ENCODE measurements around the gene MYBBP1A. TPM values are rescaled to one million over a fixed set of nuclear protein-coding genes. Genes with fewer than 3 reads are reported as not detected.

The MYBBP1A gene
- total RNA-seq, 1 donor from 2014 or later, result 38.8 TPM

DNA sequence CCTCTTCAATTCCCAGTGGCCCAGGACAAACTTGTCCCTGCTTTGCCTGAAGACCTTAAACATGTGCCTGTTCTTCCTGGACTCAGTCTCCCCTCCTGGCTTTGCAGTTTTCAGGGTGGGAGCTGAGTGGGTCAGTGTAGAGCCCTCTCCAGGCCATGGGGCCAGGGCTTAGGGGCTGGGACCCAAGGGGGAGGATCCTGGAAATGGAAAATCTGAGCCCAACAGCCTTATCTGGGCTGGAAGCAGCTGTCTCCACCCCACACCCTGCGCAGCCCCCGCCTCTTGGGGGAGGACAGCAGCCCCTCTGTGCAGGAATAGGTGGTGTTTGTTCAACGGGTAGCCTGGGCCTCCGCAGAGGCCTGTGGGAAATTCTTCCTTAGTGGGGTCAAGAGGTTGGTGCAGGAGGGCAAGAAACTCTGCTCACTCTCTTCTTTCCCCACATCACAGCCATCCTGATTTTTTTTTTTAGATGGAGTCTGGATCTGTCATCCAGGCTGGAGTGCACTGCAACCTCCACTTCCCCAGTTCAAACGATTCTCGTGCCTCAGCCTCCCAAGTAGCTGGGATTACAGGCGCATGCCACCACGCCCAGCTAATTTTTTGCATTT, 22.3 kb upstream of the MYBBP1A start:
- Histone ChIP-seq H3K36me3 (no peaks in the 10 kb centered on the region), H3K27me3 (ENCODE audit: low read depth) (peaks cover 12% of the 10 kb centered on the region), H3K27ac (no peak overlapping the region), H3K4me3 (no peak overlapping the region), H3K9me3 (no peaks in the 10 kb centered on the region), H3K4me1 (peaks cover 4% of the 10 kb centered on the region)
- no peak for ATAC-seq
- intact Hi-C loops (cut with DNase I), result no loop called here
- TF ChIP-seq, protein P1, sequence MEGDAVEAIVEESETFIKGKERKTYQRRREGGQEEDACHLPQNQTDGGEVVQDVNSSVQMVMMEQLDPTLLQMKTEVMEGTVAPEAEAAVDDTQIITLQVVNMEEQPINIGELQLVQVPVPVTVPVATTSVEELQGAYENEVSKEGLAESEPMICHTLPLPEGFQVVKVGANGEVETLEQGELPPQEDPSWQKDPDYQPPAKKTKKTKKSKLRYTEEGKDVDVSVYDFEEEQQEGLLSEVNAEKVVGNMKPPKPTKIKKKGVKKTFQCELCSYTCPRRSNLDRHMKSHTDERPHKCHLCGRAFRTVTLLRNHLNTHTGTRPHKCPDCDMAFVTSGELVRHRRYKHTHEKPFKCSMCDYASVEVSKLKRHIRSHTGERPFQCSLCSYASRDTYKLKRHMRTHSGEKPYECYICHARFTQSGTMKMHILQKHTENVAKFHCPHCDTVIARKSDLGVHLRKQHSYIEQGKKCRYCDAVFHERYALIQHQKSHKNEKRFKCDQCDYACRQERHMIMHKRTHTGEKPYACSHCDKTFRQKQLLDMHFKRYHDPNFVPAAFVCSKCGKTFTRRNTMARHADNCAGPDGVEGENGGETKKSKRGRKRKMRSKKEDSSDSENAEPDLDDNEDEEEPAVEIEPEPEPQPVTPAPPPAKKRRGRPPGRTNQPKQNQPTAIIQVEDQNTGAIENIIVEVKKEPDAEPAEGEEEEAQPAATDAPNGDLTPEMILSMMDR (IDR thresholded peaks at IDR 0.05), result no peak
- no peak for DNase-seq

DNA sequence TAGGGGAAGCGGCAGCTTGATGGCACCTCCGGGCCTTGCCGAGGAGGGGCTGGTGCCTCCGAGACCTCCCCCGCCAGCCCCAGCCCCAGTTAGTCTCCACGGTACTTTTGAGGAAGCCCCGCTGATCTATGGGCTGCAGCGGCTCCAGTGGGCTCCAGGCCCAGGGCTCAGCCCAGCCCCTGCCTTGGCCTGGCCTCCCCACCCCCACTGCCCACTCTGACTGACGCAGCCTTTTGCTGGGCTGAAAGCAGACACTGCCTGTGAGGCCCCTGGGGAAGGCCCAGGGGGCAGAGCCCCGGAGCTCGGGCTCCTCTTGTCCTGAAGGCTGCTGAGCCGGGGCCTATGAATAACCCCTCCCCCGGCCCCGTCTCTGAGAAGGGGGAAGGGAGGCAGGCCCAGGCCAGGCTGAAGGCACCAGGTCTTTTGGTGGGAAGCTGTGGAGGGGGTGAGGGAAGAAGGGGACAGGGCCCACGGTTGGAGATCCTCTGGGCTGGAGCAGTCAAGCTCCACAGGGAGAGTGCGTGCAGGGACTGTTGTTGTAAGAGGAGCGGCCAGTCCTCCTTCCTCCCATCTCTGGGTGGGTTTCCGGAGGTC, 21.6 kb upstream of the MYBBP1A start:
- H3K9me3 ChIP-seq, result no peaks in the 10 kb centered on the region
- H3K4me3 ChIP-seq, result no peak overlapping the region
- TF ChIP-seq, protein P1 (IDR thresholded peaks at IDR 0.05), result no peak
- no peak overlapping the region for H3K27ac ChIP-seq
- ATAC-seq, result peak in 1 of 2 donors; percentile 11
- intact Hi-C loops (cut with DNase I), result no loop called here
- H3K4me1 ChIP-seq, result peaks cover 4% of the 10 kb centered on the region
- no peak for DNase-seq
- H3K36me3 ChIP-seq, result no peaks in the 10 kb centered on the region
- peaks cover 6% of the 10 kb centered on the region for H3K27me3 ChIP-seq (ENCODE audit: low read depth)

DNA sequence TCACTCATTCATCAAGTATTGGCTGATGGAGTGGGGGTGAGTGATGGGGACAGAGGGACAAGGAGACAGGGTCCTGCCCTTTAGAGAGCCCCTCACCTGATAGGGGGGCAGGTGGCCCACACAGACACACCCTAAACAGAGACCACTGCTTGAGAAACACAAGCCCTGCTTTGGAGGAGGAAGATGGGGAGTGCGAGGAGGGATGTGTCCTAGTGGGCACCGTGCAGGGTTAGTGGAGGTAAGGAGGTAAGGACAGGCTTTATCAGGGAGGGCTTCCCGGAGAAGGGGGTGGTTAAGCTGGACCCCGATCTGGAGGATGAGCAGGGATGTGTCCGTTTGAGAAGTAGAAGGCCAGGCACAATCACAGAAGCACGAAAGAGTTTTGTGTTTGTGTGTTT, 21.0 kb upstream of the MYBBP1A start:
- no peak for ATAC-seq

DNA sequence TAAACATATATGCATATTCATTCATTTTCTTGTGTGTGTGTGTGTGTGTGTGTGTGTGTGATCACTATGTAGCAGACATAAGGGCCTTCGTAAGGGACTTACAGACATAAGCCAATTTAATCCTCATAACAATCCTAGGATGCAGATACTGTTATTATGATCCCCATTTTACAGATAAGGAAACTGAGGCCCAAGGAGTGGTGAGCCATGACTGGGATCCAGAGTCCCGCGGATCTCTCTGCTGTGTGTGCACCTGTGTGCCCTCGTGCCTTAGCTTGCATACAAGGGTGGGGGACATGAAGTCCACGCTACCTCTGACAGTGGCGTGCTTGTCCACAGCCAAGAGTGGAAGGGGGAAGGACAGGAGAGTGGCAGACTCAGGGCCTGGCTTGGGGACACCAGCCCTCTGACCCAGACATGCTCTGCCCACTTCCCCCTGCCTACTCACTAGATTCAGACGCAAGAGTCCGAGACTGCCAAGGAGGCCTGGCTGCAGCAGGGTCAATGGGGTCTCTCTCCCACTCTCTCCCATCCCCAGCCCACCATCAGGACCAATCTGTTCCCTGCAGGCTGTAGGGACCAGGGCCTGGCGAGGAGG, 19.4 kb upstream of the MYBBP1A start:
- H3K36me3 ChIP-seq, result no peaks in the 10 kb centered on the region
- H3K4me1 ChIP-seq, result peaks cover 4% of the 10 kb centered on the region
- DNase-seq (no peak), ATAC-seq (peak; percentile 52 to 70)
- no peaks in the 10 kb centered on the region for H3K9me3 ChIP-seq
- intact Hi-C loops (cut with DNase I), result no loop called here
- H3K4me3 ChIP-seq, result no peak overlapping the region
- no peak overlapping the region for H3K27ac ChIP-seq
- peaks cover 5% of the 10 kb centered on the region for H3K27me3 ChIP-seq (ENCODE audit: low read depth)
- TF ChIP-seq, protein P1 (IDR thresholded peaks at IDR 0.05), result no peak

More for the DNA sequence above, 21.0 kb upstream of the MYBBP1A start:
- intact Hi-C loops (cut with DNase I), result no loop called here
- Histone ChIP-seq H3K27me3 (ENCODE audit: low read depth) (peaks cover 6% of the 10 kb centered on the region), H3K27ac (no peak overlapping the region), H3K4me3 (no peak overlapping the region), H3K9me3 (no peaks in the 10 kb centered on the region), H3K36me3 (no peaks in the 10 kb centered on the region), H3K4me1 (peaks cover 4% of the 10 kb centered on the region)
- DNase-seq, result no peak
- TF ChIP-seq, protein P1 (IDR thresholded peaks at IDR 0.05), result no peak

DNA sequence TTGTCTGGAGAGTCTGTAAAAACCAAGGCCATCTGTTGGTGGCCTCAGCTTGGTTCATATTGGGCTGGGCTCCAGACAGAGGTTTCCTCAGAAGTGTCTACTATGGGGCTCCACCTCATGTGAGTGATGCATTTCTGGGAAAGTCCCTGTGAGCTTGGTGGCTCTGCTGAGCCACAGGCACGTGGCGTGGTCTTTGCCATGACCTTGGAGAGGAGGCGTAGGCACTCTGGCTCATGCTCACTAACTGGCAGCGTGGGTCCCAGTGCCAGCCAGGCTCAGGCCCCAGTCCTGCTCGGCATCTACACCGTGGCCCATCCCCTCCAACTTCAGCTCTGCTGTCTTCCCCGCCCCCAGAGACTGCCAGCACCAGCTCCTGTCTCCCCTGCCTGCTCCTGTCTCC, 18.5 kb upstream of the MYBBP1A start:
- Histone ChIP-seq H3K36me3 (no peaks in the 10 kb centered on the region), H3K4me1 (peaks cover 4% of the 10 kb centered on the region), H3K27ac (no peak overlapping the region), H3K4me3 (no peak overlapping the region), H3K9me3 (no peaks in the 10 kb centered on the region), H3K27me3 (ENCODE audit: low read depth) (peaks cover 5% of the 10 kb centered on the region)
- ATAC-seq (peak; percentile 52 to 57), DNase-seq (no peak)
- TF ChIP-seq, protein P1 (IDR thresholded peaks at IDR 0.05), result no peak
- intact Hi-C loops (cut with DNase I), result no loop called here

All from lower lobe of right lung (tissue), 2 donors.